Measurements from ENCODE around the gene SIM1.

DNA sequence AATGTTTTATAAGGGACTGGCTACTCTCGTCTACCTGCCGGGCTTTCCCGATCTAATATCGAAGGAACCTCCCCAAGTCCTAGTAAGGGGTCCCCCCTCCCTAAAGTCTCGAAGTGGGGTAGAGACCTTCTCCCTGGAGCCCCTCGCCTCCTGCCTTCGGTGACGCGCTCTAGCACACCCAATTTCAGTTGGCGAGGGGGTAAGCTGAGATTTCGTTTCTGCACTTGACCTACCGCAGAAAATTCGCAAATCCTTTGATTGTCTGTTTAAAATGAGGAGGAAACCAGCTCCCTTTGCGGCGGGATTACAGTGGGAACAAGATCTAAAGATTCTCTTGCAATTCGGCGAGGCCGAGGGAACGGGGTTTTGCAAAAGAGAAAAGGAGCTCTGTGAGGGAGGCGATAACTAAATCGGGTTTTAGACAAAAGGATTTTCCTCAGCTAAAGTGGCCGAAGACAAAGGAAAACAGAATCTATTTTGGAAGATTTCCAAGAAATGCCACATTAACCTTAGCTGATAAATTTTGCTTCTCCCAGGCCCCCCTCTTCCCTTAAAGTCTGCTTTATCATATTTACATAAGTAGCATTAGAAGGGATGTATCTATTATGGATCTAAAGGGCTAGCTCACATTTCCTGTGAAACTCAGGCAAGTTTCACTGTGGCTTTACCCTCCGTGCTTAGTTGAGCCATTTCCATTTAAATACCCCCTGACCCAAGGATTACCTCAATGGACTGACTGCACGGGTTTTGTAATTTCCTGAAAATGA lies 8.4 kb downstream of the SIM1 start:
- TF ChIP-seq POLR2A (IDR thresholded peaks at IDR 0.05; ENCODE audit: low read length) (no peak), GATA1 (IDR thresholded peaks at IDR 0.05; ENCODE audit: low read depth, low read length) (no peak)

Measured in erythroblast (primary cell).